GM19025 (cell line): ENCODE results near the gene ZBTB46.
"Not testable (repeated sequence)": the region's sequence is repeated elsewhere in the genome, so short reads cannot be mapped to it uniquely, and the experiment has no call there.

ENCODE experiments used
- ATAC-seq: cut with Tn5 transposase; IDR thresholded peaks from one replicate; pipeline ENCODE4 v1.9.1; 2021; ENCODE audit warnings: mild to moderate bottlenecking, low read depth, moderate library complexity; ENCODE audit not compliant: unreplicated experiment

Gene ZBTB46

DNA sequence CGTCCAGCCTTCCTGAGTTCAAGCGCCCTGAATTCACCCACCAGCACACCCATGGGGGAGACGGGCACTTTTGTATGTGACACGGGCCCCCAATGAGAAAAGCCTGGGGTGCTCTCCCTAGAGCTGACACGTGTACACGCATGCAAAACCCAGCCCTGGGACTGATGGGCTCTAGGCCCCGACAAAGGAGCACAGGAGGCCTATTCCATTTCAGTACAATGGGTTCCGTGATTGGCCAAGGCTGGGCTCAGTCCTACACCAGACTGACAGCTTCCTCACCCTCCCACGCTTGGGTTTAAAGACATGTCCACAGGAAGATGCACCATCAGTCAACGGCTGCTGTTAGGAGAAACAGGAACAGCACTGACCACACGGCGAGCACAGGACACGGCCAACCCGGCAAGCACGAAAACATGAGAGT, 8.8 kb downstream of the ZBTB46 start:
- ATAC-seq = no peak

GRCh38 chr20:63821811-63822210, 9.3 kb downstream of the ZBTB46 start:
- no peak for ATAC-seq

GRCh38 chr20:63819224-63819921, 11.7 kb downstream of the ZBTB46 start:
- no peak for ATAC-seq

DNA sequence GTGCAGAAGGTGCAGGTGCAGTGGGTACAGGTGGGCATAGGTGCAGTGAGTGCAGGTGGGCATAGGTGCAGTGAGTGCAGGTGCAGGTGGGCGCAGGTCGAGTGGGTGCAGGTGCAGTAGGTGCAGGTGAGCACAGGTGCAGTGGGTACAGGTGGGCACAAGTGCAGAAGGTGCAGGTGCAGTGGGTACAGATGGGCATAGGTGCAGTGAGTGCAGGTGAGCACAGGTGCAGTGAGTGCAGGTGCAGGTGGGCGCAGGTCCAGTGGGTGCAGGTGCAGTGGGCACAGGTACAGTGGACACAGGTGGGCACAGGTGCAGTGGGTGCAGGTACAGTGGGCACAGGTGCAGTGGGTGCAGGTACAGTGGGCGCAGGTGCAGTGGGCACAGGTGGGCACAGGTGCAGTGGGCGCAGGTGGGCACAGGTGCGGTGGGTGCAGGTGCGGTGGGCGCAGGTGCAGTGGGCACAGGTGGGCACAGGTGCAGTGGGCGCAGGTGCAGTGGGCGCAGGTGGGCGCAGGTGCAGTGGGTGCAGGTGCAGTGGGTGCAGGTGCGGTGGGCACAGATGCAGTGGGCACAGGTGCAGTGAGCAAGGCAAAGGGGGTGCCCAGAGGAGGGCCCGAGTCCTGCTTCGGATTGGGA, 15.3 kb downstream of the ZBTB46 start:
- ATAC-seq = no peak

- ATAC-seq = no peak
Observed at GRCh38 chr20:63814891-63815614, 16.0 kb downstream of the ZBTB46 start.

DNA sequence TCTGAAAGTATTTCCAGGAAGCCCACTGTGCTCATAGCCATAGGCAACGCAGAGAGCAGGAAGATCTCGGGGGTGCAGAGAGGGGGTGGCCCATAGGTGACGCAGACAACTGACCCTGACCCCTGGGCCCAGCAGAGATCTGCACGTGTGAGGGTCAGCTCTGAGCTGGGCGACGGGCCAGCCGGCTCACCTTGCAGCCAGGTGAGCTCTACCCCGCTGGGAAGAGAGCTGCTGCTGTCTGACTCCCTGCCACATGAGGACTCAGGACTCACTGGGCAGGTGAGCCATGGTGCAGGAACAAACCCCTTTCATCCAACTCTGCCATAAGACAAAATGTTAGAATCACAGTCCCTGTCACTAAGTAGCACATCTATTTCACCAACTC, 19.6 kb downstream of the ZBTB46 start:
- ATAC-seq = no peak

- no peak for ATAC-seq
Observed at GRCh38 chr20:63810730-63811490, 20.2 kb downstream of the ZBTB46 start.

DNA sequence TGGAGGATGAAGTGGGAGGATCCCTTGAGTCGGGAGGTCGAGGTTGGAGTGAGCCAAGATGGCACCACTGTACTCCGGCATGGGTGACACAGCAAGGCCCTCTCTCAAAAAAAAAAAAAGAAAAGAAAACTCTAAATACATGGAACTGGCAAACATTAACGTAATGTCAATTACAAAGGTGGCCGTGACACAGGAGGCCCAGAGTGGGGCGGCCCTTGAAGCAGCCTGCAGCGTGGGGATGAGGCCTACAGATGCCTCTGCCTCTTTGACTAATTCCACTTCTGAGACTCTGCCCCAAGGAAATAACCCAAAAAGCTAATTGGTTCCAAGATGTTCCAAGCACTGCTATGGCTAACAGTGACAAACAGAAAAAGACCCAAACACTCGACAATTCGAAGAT, 21.2 kb downstream of the ZBTB46 start:
- no peak for ATAC-seq

- no peak for ATAC-seq
Observed at GRCh38 chr20:63808964-63809674, 21.9 kb downstream of the ZBTB46 start.

- ATAC-seq = no peak
Observed at GRCh38 chr20:63808145-63808724, 22.8 kb downstream of the ZBTB46 start.

- ATAC-seq = no peak
Observed at GRCh38 chr20:63807654-63808053, 23.4 kb downstream of the ZBTB46 start.

DNA sequence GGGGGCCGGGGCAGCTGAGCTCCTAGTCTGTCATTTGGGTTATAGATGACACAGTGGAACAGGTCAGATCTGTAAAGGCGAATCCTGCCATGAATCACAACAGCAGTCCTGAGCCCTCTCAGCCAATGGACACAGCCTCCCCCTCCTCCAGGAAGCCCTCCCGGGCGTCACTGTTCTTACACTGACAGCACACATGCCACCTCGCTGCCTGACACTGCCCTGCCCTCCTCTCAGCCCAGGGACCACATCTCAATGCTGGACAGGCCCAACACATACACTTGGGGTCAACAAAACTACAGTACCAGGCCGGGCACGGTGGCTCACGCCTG, 26.8 kb downstream of the ZBTB46 start:
- ATAC-seq = no peak

DNA sequence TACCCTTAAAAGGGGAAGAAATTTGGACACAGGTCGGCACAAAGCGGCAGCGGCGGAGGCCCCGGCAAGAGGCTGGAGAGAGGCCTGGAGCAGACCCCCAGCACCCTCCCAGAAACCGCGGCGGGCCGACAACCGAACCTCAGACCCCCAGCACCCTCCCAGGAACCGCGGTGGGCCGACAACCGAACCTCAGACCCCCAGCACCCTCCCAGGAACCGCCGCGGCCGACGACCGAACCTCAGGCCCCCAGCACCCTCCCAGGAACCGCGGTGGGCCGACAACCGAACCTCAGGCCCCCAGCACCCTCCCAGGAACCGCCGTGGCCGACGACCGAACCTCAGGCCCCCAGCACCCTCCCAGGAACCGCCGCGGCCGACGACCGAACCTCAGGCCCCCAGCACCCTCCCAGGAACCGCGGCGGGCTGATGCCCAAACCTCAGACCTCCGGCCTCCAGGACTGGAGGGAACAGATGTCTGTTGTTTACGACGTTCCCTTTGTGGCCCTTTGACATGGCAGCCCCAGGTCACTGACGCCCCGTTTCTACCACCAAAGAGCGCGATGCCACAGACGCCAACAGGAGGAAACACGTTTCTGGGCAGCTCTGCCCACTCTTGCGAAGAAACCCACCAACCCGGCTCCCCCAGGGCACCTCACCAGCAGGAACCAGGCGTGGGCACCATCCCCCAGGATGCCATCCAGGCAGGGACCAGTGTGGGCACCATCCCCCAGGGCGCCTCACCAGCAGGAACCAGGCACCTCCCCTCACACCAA, 28.4 kb downstream of the ZBTB46 start:
- ATAC-seq = no peak

DNA sequence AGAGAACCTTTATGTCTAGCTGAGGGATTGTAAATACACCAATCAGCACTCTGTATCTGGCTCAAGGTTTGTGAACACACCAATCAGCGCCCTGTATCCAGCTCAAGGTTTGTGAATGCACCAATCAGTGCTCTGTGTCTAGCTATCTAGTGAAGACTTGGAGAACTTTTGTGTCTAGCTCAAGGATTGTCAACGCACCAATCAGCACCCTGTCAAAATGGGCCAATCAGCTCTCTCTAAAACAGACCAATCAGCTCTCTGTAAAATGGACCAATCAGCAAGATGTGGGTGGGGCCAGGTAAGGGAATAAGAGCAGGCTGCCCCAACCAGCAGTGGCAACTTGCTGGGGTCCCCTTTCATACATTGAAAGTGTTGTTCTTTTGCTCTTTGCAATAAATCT, 29.9 kb downstream of the ZBTB46 start:
- not testable (repeated sequence) for ATAC-seq

DNA sequence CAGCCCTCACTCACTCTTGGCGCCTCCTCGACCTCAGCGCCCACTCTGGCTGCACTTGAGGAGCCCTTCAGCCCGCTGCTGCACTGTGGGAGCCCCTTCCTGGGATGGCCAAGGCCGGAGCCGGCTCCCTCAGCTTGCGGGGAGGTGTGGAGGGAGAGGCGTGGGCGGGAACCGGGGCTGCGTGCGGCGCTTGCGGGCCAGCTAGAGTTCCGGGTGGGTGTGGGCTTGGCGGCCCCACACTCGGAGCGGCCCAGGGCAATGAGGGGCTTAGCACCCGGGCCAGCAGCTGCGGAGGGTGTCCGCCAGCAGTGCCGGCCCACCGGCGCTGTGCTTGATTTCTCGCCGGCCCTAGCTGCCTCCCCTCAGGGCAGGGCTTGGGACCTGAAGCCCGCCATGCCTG, 30.7 kb downstream of the ZBTB46 start:
- not testable (repeated sequence) for ATAC-seq

DNA sequence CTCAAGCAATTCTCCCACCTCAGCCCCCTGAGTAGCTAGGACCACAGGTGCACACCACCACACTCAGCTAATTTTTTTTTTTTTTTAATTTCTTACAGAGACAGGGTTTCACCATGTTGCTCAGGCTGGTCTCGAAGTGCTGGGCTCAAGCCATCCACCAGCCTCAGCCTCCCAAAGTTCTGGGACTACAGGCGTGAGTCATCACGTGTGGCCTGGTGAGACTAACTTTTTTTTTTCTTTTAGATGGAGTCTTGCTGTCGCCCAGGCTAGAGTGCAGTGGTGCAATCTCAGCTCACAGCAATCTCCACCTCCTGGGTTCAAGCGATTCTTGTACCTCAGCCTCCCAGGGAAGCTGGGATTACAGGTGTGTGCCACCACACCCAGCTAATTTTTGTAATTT, 31.9 kb downstream of the ZBTB46 start:
- not testable (repeated sequence) for ATAC-seq

DNA sequence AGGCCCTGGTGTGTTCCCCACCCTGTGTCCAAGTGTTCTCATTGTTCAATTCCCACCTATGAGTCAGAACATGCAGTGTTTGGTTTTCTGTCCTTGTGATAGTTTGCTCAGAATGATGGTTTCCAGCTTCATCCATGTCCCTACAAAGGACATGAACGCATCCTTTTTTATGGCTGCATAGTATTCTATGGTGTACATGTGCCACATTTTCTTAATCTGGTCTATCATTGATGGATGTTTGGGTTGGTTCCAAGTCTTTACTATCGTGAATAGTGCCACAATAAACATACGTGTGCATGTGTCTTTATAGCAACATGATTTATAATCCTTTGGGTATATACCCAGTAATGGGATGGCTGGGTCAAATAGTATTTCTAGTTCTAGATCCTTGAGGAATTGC, 33.9 kb downstream of the ZBTB46 start:
- ATAC-seq = not testable (repeated sequence)

GRCh38 chr20:63795178-63795830, 35.8 kb downstream of the ZBTB46 start:
- no peak for ATAC-seq

DNA sequence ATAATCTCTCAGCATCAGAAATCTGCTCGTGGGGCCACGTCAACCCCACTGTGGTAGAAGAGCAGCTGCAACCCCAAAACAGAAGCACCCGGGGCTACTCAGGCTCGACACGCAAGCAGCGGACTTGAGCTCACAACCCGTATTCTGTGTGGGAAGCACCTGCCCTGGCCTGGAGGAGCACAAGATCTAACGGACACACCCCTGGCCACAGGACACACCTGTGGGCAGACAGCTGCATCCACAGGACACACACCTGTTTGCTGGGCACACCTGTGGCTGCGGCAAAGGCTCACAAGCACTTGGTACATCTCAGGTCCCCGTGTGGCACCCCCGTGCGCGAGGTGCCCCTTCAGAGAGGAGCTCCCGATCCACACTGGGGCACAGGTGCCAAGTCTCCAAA, 36.5 kb downstream of the ZBTB46 start:
- ATAC-seq = no peak
